GM10248 (cell line): ENCODE measurements around the gene POLRMT.

ENCODE experiments used
- CTCF ChIA-PET: fragments of 300-600 bp; sonication (Branson Sonifier 250); formaldehyde crosslinking; extraction: SDS; loops from one replicate; lab custom pipeline; 2021; ENCODE audit warnings: antibody characterized with exemption; lab: Yijun Ruan, JAX
- POLR2A ChIA-PET: fragments of 350-650 bp; sonication (Branson Sonifier 250); formaldehyde crosslinking; extraction: SDS; loops from one replicate; lab custom pipeline; 2020; ENCODE audit warnings: antibody characterized with exemption; lab: Yijun Ruan, JAX
- DNase-seq: peaks from one replicate; pipeline ENCODE4 v3.0.0; 2012; ENCODE audit errors: extremely low spot score
- TF ChIP-seq, protein P1 (sequence below): IDR thresholded peaks from 2 replicates; pipeline ENCODE4 v1.5.1; 2012; ENCODE audit warnings: mild to moderate bottlenecking, low read depth; ENCODE audit errors: extremely low read depth, missing control alignments, control extremely low read depth

POLRMT gene

DNA sequence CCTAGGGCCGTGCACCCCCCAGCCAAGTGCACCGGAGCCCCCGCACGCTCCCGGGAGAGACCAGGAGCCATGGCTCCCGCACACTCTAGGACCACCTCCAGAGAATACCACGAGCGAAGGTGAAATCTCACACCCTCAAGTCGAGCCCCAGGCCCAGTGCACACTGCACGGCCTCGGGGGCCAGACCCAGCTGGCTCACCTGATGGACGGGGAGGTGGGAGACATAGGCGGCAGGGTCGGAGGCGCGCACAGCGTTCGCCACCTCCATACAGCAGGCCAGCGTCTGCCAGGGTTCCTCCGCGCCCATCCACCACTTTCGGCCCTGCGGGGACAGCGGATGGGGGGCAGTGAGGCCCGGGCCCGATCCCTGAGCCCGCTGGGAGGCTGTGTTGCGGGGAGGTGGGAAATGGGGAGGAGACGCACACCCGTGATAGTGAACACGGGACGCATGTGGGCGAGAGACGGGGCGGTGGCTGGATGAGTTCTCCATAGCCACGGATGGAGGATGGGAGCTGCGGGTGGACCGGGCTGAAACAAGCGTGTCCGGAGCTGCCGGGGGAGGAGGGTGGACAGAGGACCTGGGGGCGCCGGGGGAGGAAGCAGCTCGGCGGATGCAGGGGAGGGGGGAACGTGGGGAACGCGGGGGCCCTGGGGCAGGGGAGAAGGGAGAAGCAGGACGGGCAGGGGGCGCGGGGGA, 13.0 kb downstream of the POLRMT start:
- ChIA-PET POLR2A (interaction anchor here (0.5 kb wide), 1 partner anchor 546 kb away, joined by 3 read pairs; no protein-coding TSS in a partner anchor), CTCF (no interaction called here)
- TF ChIP-seq, protein P1, sequence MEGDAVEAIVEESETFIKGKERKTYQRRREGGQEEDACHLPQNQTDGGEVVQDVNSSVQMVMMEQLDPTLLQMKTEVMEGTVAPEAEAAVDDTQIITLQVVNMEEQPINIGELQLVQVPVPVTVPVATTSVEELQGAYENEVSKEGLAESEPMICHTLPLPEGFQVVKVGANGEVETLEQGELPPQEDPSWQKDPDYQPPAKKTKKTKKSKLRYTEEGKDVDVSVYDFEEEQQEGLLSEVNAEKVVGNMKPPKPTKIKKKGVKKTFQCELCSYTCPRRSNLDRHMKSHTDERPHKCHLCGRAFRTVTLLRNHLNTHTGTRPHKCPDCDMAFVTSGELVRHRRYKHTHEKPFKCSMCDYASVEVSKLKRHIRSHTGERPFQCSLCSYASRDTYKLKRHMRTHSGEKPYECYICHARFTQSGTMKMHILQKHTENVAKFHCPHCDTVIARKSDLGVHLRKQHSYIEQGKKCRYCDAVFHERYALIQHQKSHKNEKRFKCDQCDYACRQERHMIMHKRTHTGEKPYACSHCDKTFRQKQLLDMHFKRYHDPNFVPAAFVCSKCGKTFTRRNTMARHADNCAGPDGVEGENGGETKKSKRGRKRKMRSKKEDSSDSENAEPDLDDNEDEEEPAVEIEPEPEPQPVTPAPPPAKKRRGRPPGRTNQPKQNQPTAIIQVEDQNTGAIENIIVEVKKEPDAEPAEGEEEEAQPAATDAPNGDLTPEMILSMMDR, result no peak
- DNase-seq, result no peak

DNA sequence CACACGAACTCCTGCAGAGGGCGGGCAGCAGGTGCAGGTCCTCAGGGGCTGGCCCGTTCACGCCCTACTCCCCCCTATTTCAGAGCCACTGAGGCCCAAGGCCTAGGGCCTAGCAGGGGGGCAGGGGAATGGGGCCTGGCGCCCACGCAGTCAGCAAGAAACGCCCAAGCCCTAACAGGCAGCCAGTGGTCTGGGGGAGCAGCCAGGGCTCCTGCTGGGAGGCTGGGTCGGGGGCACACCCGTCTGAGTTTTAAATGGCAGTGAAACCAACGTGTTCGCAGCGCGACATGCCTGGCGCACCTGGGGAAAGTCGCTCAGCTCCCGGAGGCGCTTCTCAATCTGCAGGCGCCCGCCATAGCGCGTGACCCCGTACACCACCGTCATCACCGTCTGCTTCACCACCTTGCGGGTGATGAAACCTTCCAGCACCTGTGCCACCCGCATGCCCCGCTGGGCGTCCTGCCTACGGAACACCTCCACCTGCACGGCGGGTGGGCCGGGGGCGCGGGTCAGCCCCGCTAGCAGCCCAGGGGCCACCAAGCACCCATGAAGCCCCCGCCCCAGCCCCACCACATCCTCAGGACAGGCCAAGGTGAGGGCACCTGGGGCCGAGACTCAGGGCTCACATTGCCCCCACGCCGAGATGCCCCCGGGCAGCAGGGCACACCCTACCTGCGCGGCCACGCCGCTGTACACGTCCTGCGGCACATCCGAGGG, 13.9 kb downstream of the POLRMT start:
- TF ChIP-seq, protein P1, result no peak
- ChIA-PET CTCF (no interaction called here), POLR2A (no interaction called here)
- DNase-seq, result no peak

DNA sequence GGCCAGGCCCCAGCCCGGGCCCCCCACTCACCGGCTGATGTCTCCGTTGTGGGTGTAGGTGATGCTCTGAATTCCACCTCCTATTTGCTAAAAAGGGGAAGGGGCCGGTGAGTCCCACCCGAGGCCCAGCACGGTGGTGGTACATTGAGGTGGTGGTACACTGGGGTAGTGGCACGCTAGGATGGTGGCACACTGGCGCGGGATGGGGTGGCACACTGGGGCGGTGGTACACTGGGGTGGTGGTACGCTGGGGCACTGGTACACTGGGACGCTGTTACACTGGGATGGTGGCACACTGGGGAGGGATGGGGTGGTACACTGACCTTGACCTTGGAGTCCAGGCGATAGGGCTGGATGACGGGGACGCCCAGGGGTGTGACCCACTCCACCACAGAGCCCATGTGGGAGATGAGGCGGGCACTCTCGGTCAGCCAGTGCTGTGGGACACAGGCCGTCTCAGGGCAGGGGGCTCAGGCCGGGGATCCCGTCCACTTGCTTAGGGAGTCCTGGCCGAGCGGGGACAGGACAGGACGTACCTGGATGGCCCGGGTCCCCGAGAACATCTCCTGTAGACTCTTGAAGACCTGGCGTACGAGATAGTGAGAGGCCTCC, 14.6 kb downstream of the POLRMT start:
- POLR2A ChIA-PET, result no interaction called here
- CTCF ChIA-PET, result interaction anchor here (1.1 kb wide), 1 partner anchor 108 kb away, joined by 3 read pairs; no protein-coding TSS in a partner anchor
- DNase-seq, result no peak
- TF ChIP-seq, protein P1, result no peak

DNA sequence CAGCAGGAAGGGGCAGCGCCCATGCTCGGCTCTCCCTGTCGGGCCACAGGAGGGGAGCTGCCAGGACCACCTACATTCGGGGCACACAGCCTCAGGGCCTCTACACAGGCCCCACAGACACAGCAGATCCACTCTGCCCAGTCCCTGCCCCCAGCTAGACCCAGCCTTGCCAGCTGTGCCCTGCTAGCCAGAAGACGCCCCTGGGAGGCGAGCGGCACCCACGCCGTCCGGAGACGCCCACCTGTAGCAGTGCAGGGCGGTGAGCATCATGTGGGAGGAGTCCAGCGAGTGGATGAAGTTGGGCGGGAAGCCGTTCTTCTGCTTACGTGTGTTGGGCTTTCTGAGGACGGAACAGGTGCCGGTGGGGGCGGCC, 15.1 kb downstream of the POLRMT start:
- ChIA-PET POLR2A (interaction anchor here (1.0 kb wide), 1 partner anchor 44 kb away, joined by 5 read pairs; no protein-coding TSS in a partner anchor), CTCF (interaction anchor here (1.1 kb wide), 1 partner anchor 107 kb away, joined by 3 read pairs; no protein-coding TSS in a partner anchor)
- TF ChIP-seq, protein P1, result no peak
- DNase-seq, result no peak

DNA sequence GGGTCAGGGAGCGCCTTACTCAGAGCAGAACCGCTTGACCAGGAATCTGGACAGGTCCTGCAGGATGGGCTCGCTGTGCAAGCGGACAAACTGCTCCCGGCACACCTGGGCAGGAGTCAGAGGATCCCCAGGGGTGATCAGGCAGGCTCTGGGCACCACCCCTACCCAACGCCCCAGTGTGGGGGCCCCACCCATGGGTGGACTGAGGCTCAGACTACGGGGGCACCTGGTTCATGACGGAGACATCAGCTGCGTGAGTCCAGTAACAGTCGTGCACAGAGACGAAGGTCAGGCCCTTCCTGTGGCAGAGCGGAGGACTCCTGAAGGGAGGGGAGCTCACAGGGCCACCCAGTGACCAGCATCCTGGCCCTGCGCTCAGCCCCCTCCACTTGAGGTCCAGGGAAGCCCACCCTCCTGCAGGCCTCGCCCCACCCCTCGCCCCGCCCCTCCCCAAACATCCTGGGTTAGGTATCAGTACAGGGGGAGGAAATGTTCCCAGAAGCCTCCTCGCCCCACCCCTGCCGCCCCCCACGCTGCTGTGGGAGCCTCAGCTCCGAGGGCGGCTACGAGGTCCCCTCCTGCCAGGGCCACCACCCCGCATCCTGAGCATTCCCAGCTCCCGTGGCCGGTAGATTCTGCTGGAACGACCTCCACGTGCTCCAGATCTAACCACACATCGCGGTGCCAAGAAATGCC, 15.6 kb downstream of the POLRMT start:
- DNase-seq, result no peak
- ChIA-PET CTCF (interaction anchor here (1.1 kb wide), 1 partner anchor 107 kb away, joined by 3 read pairs; no protein-coding TSS in a partner anchor), POLR2A (interaction anchor here (1.0 kb wide), 1 partner anchor 44 kb away, joined by 5 read pairs; no protein-coding TSS in a partner anchor)
- TF ChIP-seq, protein P1, result no peak
